ENCODE measurements around the gene TMEM132E.

Gene TMEM132E

GRCh38 chr17:34637041-34637547, 57.7 kb downstream of the TMEM132E start:
- DNase-seq: no peak

- DNase-seq: peak; percentile 87
Measured at GRCh38 chr17:34637548-34638525, 58.5 kb downstream of the TMEM132E start.

GRCh38 chr17:34638526-34639260, 59.3 kb downstream of the TMEM132E start:
- DNase-seq: no peak

GRCh38 chr17:34639706-34640425, 60.5 kb downstream of the TMEM132E start:
- no peak for DNase-seq

GRCh38 chr17:34641368-34641767, 62.0 kb downstream of the TMEM132E start:
- no peak for DNase-seq

- no peak for DNase-seq
Measured at GRCh38 chr17:34644941-34645550, 65.7 kb downstream of the TMEM132E start.

- no peak for DNase-seq
Measured at GRCh38 chr17:34645594-34645993, 66.2 kb downstream of the TMEM132E start.

GRCh38 chr17:34647511-34647910, 68.1 kb downstream of the TMEM132E start:
- no peak for DNase-seq

- no peak for DNase-seq
Measured at GRCh38 chr17:34650051-34650750, 70.8 kb downstream of the TMEM132E start.

- DNase-seq: no peak
Measured at GRCh38 chr17:34651402-34651811, 72.0 kb downstream of the TMEM132E start.

- no peak for DNase-seq
Measured at GRCh38 chr17:34652021-34652555, 72.7 kb downstream of the TMEM132E start.

- no peak for DNase-seq
Measured at GRCh38 chr17:34653511-34653910, 74.1 kb downstream of the TMEM132E start.

GRCh38 chr17:34654276-34654880, 75.0 kb downstream of the TMEM132E start:
- no peak for DNase-seq

- no peak for DNase-seq
Measured at GRCh38 chr17:34654881-34655276, 75.5 kb downstream of the TMEM132E start.

- DNase-seq: no peak
Measured at GRCh38 chr17:34656801-34657200, 77.4 kb downstream of the TMEM132E start.

- no peak for DNase-seq
Measured at GRCh38 chr17:34658811-34659560, 79.6 kb downstream of the TMEM132E start.

GRCh38 chr17:34663714-34664113, 84.3 kb downstream of the TMEM132E start:
- no peak for DNase-seq

GRCh38 chr17:34665150-34665806, 85.9 kb downstream of the TMEM132E start:
- peak; percentile 18 for DNase-seq

Measured in CD4-positive, alpha-beta T cell treated with Interleukin-6 for 4 hours (primary cell).